ENCODE data around the gene TTBK2.

TTBK2 gene

GRCh38 chr15:42724276-42724675, 196.3 kb downstream of the TTBK2 start:
- DNase-seq: no peak

GRCh38 chr15:42723068-42723467, 197.5 kb downstream of the TTBK2 start:
- DNase-seq: peak; percentile 11

GRCh38 chr15:42721916-42722315, 198.7 kb downstream of the TTBK2 start:
- no peak for DNase-seq

GRCh38 chr15:42721016-42721415, 199.6 kb downstream of the TTBK2 start:
- DNase-seq: no peak

- no peak for DNase-seq
These were observed 200.5 kb downstream of the TTBK2 start for GRCh38 chr15:42720071-42720470.

- DNase-seq: no peak
These were observed 201.5 kb downstream of the TTBK2 start for GRCh38 chr15:42719043-42719442.

GRCh38 chr15:42716626-42717025, 204.0 kb downstream of the TTBK2 start:
- DNase-seq: no peak

- DNase-seq: no peak
These were observed 204.5 kb downstream of the TTBK2 start for GRCh38 chr15:42716125-42716524.

GRCh38 chr15:42712584-42712983, 208.0 kb downstream of the TTBK2 start:
- no peak for DNase-seq

- no peak for DNase-seq
These were observed 208.8 kb downstream of the TTBK2 start for GRCh38 chr15:42711746-42712145.

- DNase-seq: no peak
These were observed 209.9 kb downstream of the TTBK2 start for GRCh38 chr15:42710662-42711061.

- DNase-seq: no peak
These were observed 212.6 kb downstream of the TTBK2 start for GRCh38 chr15:42707873-42708544.

- DNase-seq: no peak
These were observed 213.5 kb downstream of the TTBK2 start for GRCh38 chr15:42707068-42707467.

GRCh38 chr15:42705336-42705735, 215.2 kb downstream of the TTBK2 start:
- DNase-seq: no peak

- DNase-seq: peak; percentile 80
These were observed 216.1 kb downstream of the TTBK2 start for GRCh38 chr15:42704492-42704926.

- no peak for DNase-seq
These were observed 224.0 kb downstream of the TTBK2 start for GRCh38 chr15:42696626-42697025.

- no peak for DNase-seq
These were observed 225.0 kb downstream of the TTBK2 start for GRCh38 chr15:42695527-42696071.

GRCh38 chr15:42694398-42694797, 226.2 kb downstream of the TTBK2 start:
- no peak for DNase-seq

GRCh38 chr15:42693942-42694341, 226.6 kb downstream of the TTBK2 start:
- DNase-seq: no peak

GRCh38 chr15:42693496-42693895, 227.1 kb downstream of the TTBK2 start:
- DNase-seq: no peak

- DNase-seq: no peak
These were observed 227.6 kb downstream of the TTBK2 start for GRCh38 chr15:42692997-42693396.

- no peak for DNase-seq
These were observed 228.0 kb downstream of the TTBK2 start for GRCh38 chr15:42692536-42692935.

GRCh38 chr15:42691770-42692169, 228.8 kb downstream of the TTBK2 start:
- DNase-seq: no peak

- DNase-seq: no peak
These were observed 229.3 kb downstream of the TTBK2 start for GRCh38 chr15:42691308-42691707.

Data from hematopoietic multipotent progenitor cell treated with erythropoietin and hydrocortisone succinate and interleukin-3 and kit ligand, for 8 days (in vitro differentiated cells).